ENCODE results near the gene MRPL55.
A peak's percentile ranks its signal among the peaks of the same experiment; 100 is the strongest.

DNA sequence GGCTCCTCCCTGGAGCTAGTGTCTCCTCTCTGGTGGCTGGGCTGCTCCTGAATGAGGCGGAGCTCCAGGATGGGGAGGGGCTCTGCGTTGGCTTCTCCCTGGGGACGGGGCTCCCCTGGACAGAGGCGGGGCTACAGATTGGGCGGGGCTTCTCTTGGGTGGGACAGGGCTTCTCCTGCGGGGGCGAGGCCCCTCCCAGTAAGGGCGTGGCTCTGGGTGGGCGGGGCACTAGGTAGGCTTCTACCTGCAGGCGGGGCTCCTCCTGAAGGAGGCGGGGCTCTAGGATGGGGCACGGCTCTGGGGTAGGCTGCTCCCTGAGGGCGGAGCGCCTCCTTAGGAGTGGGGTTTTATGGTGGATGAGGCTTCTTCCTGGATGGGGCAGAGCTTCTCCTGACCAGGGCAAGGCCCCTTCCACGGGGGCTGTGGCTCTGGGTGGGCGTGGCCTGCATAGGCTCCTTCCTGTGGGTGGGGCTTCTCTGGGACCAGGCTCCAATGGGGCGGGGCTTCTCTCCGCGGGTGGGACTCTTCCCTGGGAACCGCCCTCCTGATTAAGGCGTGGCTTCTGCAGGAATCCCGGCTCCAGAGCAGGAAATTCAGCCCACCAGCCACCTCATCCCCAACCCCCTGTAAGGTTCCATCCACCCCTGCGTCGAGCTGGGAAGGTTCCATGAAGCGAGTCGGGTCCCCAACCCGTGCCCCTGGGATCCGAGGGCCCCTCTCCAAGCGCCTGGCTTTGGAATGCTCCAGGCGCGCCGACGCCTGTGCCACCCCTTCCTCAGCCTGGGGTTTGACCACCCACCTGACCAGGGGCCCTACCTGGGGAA is 49.3 kb downstream of the MRPL55 start:
- TF ChIP-seq CTCF (conservative IDR thresholded peaks at IDR 0.05; ENCODE audit: low read depth in 2 of 2), result no peak
- TF ChIP-seq, protein P1, sequence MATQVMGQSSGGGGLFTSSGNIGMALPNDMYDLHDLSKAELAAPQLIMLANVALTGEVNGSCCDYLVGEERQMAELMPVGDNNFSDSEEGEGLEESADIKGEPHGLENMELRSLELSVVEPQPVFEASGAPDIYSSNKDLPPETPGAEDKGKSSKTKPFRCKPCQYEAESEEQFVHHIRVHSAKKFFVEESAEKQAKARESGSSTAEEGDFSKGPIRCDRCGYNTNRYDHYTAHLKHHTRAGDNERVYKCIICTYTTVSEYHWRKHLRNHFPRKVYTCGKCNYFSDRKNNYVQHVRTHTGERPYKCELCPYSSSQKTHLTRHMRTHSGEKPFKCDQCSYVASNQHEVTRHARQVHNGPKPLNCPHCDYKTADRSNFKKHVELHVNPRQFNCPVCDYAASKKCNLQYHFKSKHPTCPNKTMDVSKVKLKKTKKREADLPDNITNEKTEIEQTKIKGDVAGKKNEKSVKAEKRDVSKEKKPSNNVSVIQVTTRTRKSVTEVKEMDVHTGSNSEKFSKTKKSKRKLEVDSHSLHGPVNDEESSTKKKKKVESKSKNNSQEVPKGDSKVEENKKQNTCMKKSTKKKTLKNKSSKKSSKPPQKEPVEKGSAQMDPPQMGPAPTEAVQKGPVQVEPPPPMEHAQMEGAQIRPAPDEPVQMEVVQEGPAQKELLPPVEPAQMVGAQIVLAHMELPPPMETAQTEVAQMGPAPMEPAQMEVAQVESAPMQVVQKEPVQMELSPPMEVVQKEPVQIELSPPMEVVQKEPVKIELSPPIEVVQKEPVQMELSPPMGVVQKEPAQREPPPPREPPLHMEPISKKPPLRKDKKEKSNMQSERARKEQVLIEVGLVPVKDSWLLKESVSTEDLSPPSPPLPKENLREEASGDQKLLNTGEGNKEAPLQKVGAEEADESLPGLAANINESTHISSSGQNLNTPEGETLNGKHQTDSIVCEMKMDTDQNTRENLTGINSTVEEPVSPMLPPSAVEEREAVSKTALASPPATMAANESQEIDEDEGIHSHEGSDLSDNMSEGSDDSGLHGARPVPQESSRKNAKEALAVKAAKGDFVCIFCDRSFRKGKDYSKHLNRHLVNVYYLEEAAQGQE (IDR thresholded peaks at IDR 0.05; ENCODE audit: unreplicated experiment), result no peak
- TF ChIP-seq JUNB (IDR thresholded peaks at IDR 0.05; ENCODE audit: unreplicated experiment), result no peak
- TF ChIP-seq EZH2 (IDR thresholded peaks at IDR 0.05; ENCODE audit: low read depth, unreplicated experiment), result no peak
- peak; percentile 61 for TF ChIP-seq POLR2AphosphoS5 (IDR thresholded peaks at IDR 0.05; ENCODE audit: low read depth)
- no peak for TF ChIP-seq EZH2phosphoT487 (IDR thresholded peaks at IDR 0.05; ENCODE audit: unreplicated experiment)
- TF ChIP-seq CREB1 (CRISPR knock-in tag; IDR thresholded peaks at IDR 0.05; ENCODE audit: low read depth), result no peak
- TF ChIP-seq ZNF114 (CRISPR knock-in tag; IDR thresholded peaks at IDR 0.05), result no peak
- no peak for TF ChIP-seq ZNF331 (CRISPR knock-in tag; IDR thresholded peaks at IDR 0.05; ENCODE audit: low read depth)
- no peak for TF ChIP-seq STAT1 (IDR thresholded peaks at IDR 0.05; ENCODE audit: unreplicated experiment)
- TF ChIP-seq, protein P2, sequence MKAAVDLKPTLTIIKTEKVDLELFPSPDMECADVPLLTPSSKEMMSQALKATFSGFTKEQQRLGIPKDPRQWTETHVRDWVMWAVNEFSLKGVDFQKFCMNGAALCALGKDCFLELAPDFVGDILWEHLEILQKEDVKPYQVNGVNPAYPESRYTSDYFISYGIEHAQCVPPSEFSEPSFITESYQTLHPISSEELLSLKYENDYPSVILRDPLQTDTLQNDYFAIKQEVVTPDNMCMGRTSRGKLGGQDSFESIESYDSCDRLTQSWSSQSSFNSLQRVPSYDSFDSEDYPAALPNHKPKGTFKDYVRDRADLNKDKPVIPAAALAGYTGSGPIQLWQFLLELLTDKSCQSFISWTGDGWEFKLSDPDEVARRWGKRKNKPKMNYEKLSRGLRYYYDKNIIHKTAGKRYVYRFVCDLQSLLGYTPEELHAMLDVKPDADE (IDR thresholded peaks at IDR 0.05), result no peak

All from GM23338 (cell line).